Hepatocyte (in vitro differentiated cells): ENCODE results near the gene AMBRA1. TPM values are rescaled to one million over a fixed set of nuclear protein-coding genes. Genes with fewer than 3 reads are reported as not detected.

Experiments used
- DNase-seq: peaks from one replicate; pipeline ENCODE4 v3.0.0-alpha.2; 2016; ENCODE audit warnings: low spot score
- H2AFZ ChIP-seq: fragments of 200-600 bp; sonication (generic); 2 replicates; pipeline ENCODE4 v1.6.0; 2016; ENCODE audit warnings: antibody characterized with exemption, mild to moderate bottlenecking
- H3K27ac ChIP-seq: fragments of 200-600 bp; sonication (generic); 2 replicates; pipeline ENCODE4 v1.5.1; 2016; ENCODE audit warnings: mild to moderate bottlenecking
- H3K27me3 ChIP-seq: fragments of 200-600 bp; sonication (generic); 2 replicates; pipeline ENCODE4 v1.6.1; 2016
- H3K36me3 ChIP-seq: fragments of 200-600 bp; sonication (generic); replicated peaks from 2 replicates; pipeline ENCODE4 v1.5.1; 2016; ENCODE audit warnings: low read depth; ENCODE audit not compliant: insufficient read depth
- H3K4me1 ChIP-seq: fragments of 200-600 bp; sonication (generic); 2 replicates; pipeline ENCODE4 v1.5.1; 2016; ENCODE audit warnings: mild to moderate bottlenecking, moderate library complexity; ENCODE audit not compliant: insufficient read depth
- H3K4me2 ChIP-seq: fragments of 200-600 bp; sonication (generic); 2 replicates; pipeline ENCODE4 v1.6.0; 2016
- H3K4me3 ChIP-seq: fragments of 200-600 bp; sonication (generic); 2 replicates; pipeline ENCODE4 v1.5.1; 2016; ENCODE audit warnings: mild to moderate bottlenecking
- H3K79me2 ChIP-seq: fragments of 200-600 bp; sonication (generic); 2 replicates; pipeline ENCODE4 v1.6.0; 2017; ENCODE audit warnings: mild to moderate bottlenecking
- H3K9me2 ChIP-seq: fragments of 200-600 bp; sonication (generic); replicated peaks from 2 replicates; pipeline ENCODE4 v1.6.0; 2017; ENCODE audit warnings: mild to moderate bottlenecking; ENCODE audit not compliant: insufficient read depth
- H3K9me3 ChIP-seq: fragments of 200-600 bp; sonication (generic); 2 replicates; pipeline ENCODE4 v1.5.1; 2016; ENCODE audit warnings: low read depth, mild to moderate bottlenecking
- H4K20me1 ChIP-seq: fragments of 200-600 bp; sonication (generic); 2 replicates; pipeline ENCODE4 v1.6.0; 2016; ENCODE audit warnings: mild to moderate bottlenecking; ENCODE audit not compliant: insufficient read depth, poor library complexity, severe bottlenecking
- EZH2 ChIP-seq: fragments of 200-600 bp; sonication (generic); IDR thresholded peaks from 2 replicates; pipeline ENCODE4 v1.6.1; 2016; ENCODE audit warnings: antibody characterized with exemption, mild to moderate bottlenecking, borderline replicate concordance
- EZH2phosphoT487 ChIP-seq: fragments of 200-600 bp; sonication (generic); IDR thresholded peaks from one replicate; pipeline ENCODE4 v1.6.1; 2018; ENCODE audit warnings: antibody characterized with exemption, mild to moderate bottlenecking, low read depth, moderate library complexity; ENCODE audit not compliant: unreplicated experiment, severe bottlenecking
- WGBS: methylation state at CpG from one replicate; pipeline ENCODE4 v1.1.6; 2016; ENCODE audit warnings: low lambda C conversion rate; ENCODE audit errors: missing lambda C conversion rate; 5-methylcytosine and 5-hydroxymethylcytosine counted together
- polyA plus RNA-seq: library from polyadenylated mRNA; unstranded; fragments of >200 nt; fragmentation: Nextera tagmentation; extraction: Ambion mirVana; gene quantifications from 2 replicates; pipeline ENCODE4 v1.2.1, GENCODE V29; 2016
- total RNA-seq: library from RNA; depleted of rRNA; stranded (reverse); fragments of >200 nt; gene quantifications from 2 replicates; pipeline ENCODE4 v1.2.3, GENCODE V29; 2014
- TF ChIP-seq, protein P1 (sequence below): fragments of 200-600 bp; sonication (generic); IDR thresholded peaks from 2 replicates; pipeline ENCODE4 v1.5.1; 2016; ENCODE audit warnings: antibody characterized with exemption, mild to moderate bottlenecking; ENCODE audit not compliant: poor library complexity

The AMBRA1 gene
- total and polyA plus RNA-seq, 2 experiments from 2014 or later = 7.2 to 31.2 TPM

GRCh38 chr11:46506483-46506791, 87.4 kb downstream of the AMBRA1 start:
- Histone ChIP-seq H3K4me1 (peaks cover 8% of the 10 kb centered on the region), H3K4me2 (no peak overlapping the region), H3K9me3 (no peaks in the 10 kb centered on the region), H3K9me2 (no peaks in the 10 kb centered on the region), H2AFZ (no peak overlapping the region), H3K4me3 (no peak overlapping the region), H3K36me3 (no peaks in the 10 kb centered on the region), H3K79me2 (peaks cover 19% of the 10 kb centered on the region), H4K20me1 (peaks cover 3% of the 10 kb centered on the region), H3K27me3 (no peaks in the 10 kb centered on the region), H3K27ac (peak overlapping the region; percentile 58)
- no peak for TF ChIP-seq EZH2phosphoT487
- TF ChIP-seq, protein P1, sequence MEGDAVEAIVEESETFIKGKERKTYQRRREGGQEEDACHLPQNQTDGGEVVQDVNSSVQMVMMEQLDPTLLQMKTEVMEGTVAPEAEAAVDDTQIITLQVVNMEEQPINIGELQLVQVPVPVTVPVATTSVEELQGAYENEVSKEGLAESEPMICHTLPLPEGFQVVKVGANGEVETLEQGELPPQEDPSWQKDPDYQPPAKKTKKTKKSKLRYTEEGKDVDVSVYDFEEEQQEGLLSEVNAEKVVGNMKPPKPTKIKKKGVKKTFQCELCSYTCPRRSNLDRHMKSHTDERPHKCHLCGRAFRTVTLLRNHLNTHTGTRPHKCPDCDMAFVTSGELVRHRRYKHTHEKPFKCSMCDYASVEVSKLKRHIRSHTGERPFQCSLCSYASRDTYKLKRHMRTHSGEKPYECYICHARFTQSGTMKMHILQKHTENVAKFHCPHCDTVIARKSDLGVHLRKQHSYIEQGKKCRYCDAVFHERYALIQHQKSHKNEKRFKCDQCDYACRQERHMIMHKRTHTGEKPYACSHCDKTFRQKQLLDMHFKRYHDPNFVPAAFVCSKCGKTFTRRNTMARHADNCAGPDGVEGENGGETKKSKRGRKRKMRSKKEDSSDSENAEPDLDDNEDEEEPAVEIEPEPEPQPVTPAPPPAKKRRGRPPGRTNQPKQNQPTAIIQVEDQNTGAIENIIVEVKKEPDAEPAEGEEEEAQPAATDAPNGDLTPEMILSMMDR = no peak
- no peak for TF ChIP-seq EZH2
- DNase-seq = no peak
- 81% methylated on average over 2 of the region's 2 CpGs for WGBS

- TF ChIP-seq EZH2phosphoT487 = no peak
Measured at GRCh38 chr11:46505741-46506482, 87.9 kb downstream of the AMBRA1 start.

DNA sequence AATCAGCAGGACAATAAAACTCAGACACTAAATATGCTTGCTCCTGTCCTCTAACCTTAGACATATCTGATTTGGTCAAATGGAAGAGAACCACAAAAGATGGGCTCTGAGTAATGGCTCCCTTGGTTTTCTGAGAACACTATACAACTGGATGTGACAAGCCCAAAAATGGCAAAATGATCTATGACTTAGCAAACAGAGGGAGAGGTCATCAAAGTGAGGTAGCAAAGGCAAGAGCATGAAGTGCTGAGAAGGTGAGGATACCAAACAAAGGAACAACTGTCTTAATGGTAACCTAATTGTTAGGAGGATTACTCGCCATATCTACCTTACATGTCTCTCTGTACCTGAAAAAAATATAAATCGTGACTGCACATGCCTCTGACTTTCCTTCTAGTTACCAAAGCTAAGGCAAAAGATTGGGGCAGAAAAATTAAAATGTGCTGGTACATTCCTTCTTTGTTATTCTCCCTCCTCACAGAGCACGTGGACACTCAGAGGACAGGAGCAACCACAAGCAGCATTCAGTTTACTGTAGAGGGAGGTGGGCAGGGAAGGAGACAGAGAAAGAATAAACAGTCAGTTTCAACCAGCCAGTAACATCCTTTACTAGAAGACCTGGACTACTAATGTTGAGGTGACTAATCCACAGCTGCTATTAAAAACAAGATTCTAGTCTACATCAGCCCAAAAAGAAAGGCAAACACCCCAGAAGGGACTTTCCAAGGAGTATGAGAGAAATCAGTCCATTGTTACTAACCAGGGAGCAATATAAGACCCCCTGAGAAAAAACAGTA, 88.8 kb downstream of the AMBRA1 start:
- TF ChIP-seq, protein P1 = no peak
- TF ChIP-seq EZH2 = no peak
- TF ChIP-seq EZH2phosphoT487 = no peak
- H3K4me2 ChIP-seq = no peak overlapping the region
- 93% methylated on average over 3 of the region's 3 CpGs for WGBS
- peaks cover 3% of the 10 kb centered on the region for H4K20me1 ChIP-seq
- H3K4me3 ChIP-seq = no peak overlapping the region
- no peak for DNase-seq
- H3K79me2 ChIP-seq = peaks cover 16% of the 10 kb centered on the region
- peak overlapping the region; percentile 58 for H3K27ac ChIP-seq
- no peaks in the 10 kb centered on the region for H3K9me3 ChIP-seq
- no peak overlapping the region for H2AFZ ChIP-seq
- H3K9me2 ChIP-seq = no peaks in the 10 kb centered on the region
- H3K4me1 ChIP-seq = peaks cover 8% of the 10 kb centered on the region
- no peaks in the 10 kb centered on the region for H3K27me3 ChIP-seq
- H3K36me3 ChIP-seq = no peaks in the 10 kb centered on the region

More at GRCh38 chr11:46505741-46506482, 87.9 kb downstream of the AMBRA1 start:
- WGBS = 86% methylated on average over 5 of the region's 6 CpGs
- Histone ChIP-seq H3K27me3 (no peaks in the 10 kb centered on the region), H3K4me2 (peak overlapping the region; percentile 46), H3K36me3 (no peaks in the 10 kb centered on the region), H3K9me2 (no peaks in the 10 kb centered on the region), H4K20me1 (peaks cover 3% of the 10 kb centered on the region), H3K27ac (peak overlapping the region; percentile 58), H3K79me2 (peaks cover 19% of the 10 kb centered on the region), H3K4me1 (peaks cover 8% of the 10 kb centered on the region), H3K4me3 (no peak overlapping the region), H2AFZ (no peak overlapping the region), H3K9me3 (no peaks in the 10 kb centered on the region)
- DNase-seq = peak; percentile 25

DNA sequence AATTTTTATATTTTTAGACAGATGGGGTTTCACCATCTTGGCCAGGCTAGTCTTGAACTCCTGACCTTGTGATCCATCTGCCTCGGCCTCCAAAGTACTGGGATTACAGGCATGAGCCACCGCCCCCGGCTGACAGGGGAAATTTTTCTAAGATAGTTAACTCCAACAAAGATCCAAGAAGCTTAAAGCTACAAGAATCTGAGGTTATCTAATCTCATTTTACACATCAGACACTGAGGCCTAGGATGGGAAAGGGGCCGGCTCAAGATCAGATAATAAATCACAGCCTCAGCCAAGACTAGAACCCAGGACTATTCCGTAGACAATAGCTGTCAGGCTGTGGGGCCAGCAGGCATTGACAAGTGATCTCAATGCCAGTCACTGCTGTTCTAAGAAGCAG, 94.0 kb downstream of the AMBRA1 start:
- Histone ChIP-seq H3K4me1 (no peaks in the 10 kb centered on the region), H3K27ac (no peak overlapping the region), H2AFZ (no peak overlapping the region), H3K9me2 (no peaks in the 10 kb centered on the region), H4K20me1 (peaks cover 4% of the 10 kb centered on the region), H3K36me3 (no peaks in the 10 kb centered on the region), H3K79me2 (peaks cover 18% of the 10 kb centered on the region), H3K4me3 (no peak overlapping the region), H3K4me2 (no peak overlapping the region), H3K27me3 (no peaks in the 10 kb centered on the region), H3K9me3 (no peaks in the 10 kb centered on the region)
- TF ChIP-seq, protein P1 = no peak
- TF ChIP-seq EZH2phosphoT487 (no peak), EZH2 (no peak)
- DNase-seq = no peak
- WGBS = 71% methylated on average over 5 of the region's 5 CpGs
